Osteoblast (primary cell): ENCODE results near the gene ERMARD. TPM values are rescaled to one million over a fixed set of nuclear protein-coding genes. Genes with fewer than 3 reads are reported as not detected.
A peak's percentile ranks its signal among the peaks of the same experiment; 100 is the strongest.

ENCODE experiments used
- DNase-seq: peaks from one replicate; pipeline ENCODE4 v3.0.0; 2011; ENCODE audit warnings: low spot score, mixed read lengths; ENCODE audit not compliant: insufficient read length; ENCODE audit errors: missing footprints
- H2AFZ ChIP-seq: 2 replicates; pipeline ENCODE4 v1.6.0; 2011; ENCODE audit warnings: mild to moderate bottlenecking, low read length
- H3K27ac ChIP-seq: 2 replicates; pipeline ENCODE4 v1.5.1; 2011; ENCODE audit warnings: mild to moderate bottlenecking, low read depth, low read length, moderate library complexity
- H3K27me3 ChIP-seq: 2 replicates; pipeline ENCODE4 v1.6.0; 2012; ENCODE audit warnings: mild to moderate bottlenecking, control low read depth, inconsistent platforms, low read length, moderate library complexity; ENCODE audit not compliant: insufficient read depth
- H3K36me3 ChIP-seq: 2 replicates; pipeline ENCODE4 v1.5.1; 2011; ENCODE audit warnings: mild to moderate bottlenecking, low read length, control low read depth, moderate library complexity; ENCODE audit not compliant: insufficient read depth
- H3K4me1 ChIP-seq: 2 replicates; pipeline ENCODE4 v1.5.1; 2011; ENCODE audit warnings: mild to moderate bottlenecking, low read length, control low read depth, moderate library complexity; ENCODE audit not compliant: insufficient read depth
- H3K4me2 ChIP-seq: 2 replicates; pipeline ENCODE4 v1.6.0; 2011; ENCODE audit warnings: mild to moderate bottlenecking, low read length; ENCODE audit not compliant: insufficient read depth
- H3K4me3 ChIP-seq: fragments of 200-600 bp; sonication (generic); 3 replicates; pipeline ENCODE4 v1.5.1; 2012; ENCODE audit warnings: mild to moderate bottlenecking, low read length, inconsistent platforms; ENCODE audit not compliant: insufficient read depth
- H3K79me2 ChIP-seq: 2 replicates; pipeline ENCODE4 v1.6.0; 2012; ENCODE audit warnings: mild to moderate bottlenecking, low read length, control low read depth, inconsistent platforms; ENCODE audit not compliant: insufficient read depth
- H3K9me3 ChIP-seq: 2 replicates; pipeline ENCODE4 v1.5.1; 2011; ENCODE audit warnings: low read depth, low read length, control low read depth
- H4K20me1 ChIP-seq: 2 replicates; pipeline ENCODE4 v1.6.0; 2012; ENCODE audit warnings: mild to moderate bottlenecking, low read length, control low read depth; ENCODE audit not compliant: insufficient read depth
- total RNA-seq: library from RNA; depleted of rRNA; stranded (reverse); fragments of >200 nt; gene quantifications from 2 replicates; pipeline ENCODE4 v1.2.3, GENCODE V29; 2012
- TF ChIP-seq, protein P1 (sequence below): IDR thresholded peaks from 2 replicates; pipeline ENCODE4 v1.5.1; 2011; ENCODE audit warnings: mild to moderate bottlenecking, low read depth, low read length, moderate library complexity; ENCODE audit errors: extremely low read depth

ERMARD gene
- total RNA-seq, 1 donor: 21.4 TPM

DNA sequence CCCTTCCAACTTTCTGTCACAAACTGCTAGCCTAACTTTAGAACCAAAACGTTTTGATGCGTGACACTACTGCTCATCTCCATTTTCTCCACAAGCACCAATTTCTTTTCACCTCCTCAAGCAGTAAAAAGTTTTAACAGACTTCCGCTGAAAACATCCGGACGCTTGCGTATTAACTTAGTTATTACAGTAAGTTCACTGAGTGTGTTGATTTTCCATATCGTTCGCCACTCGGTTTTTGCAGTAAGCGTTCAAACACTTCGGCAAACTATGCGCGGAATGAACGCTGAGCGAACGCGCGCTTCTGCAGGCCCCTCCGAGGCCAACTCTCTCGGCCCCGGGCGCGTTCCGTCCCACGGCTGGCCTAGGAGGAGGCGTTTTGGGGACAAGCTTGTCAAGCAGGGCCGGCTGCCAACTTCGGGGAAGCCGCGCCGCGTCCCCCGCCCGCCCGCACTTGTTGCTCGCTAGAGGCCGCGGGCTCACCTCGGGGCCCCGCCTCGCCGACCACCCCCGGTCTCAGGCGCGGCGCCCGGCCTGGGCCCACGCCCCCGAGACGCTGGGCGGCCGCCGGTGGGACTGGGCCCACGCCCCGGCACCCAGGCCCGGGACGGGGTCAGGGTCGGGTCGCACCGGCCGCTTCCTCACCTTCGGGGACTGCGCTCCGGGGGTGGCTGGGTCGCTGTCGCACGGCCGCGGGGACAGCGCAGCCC lies 28.1 kb upstream of the ERMARD start:
- peaks cover 15% of the 10 kb centered on the region for H3K4me1 ChIP-seq
- peak; percentile 88 for DNase-seq
- peak overlapping the region; percentile 89 for H3K4me2 ChIP-seq
- peaks cover 19% of the 10 kb centered on the region for H4K20me1 ChIP-seq
- peak overlapping the region; percentile 89 for H2AFZ ChIP-seq
- no peaks in the 10 kb centered on the region for H3K9me3 ChIP-seq
- TF ChIP-seq, protein P1, sequence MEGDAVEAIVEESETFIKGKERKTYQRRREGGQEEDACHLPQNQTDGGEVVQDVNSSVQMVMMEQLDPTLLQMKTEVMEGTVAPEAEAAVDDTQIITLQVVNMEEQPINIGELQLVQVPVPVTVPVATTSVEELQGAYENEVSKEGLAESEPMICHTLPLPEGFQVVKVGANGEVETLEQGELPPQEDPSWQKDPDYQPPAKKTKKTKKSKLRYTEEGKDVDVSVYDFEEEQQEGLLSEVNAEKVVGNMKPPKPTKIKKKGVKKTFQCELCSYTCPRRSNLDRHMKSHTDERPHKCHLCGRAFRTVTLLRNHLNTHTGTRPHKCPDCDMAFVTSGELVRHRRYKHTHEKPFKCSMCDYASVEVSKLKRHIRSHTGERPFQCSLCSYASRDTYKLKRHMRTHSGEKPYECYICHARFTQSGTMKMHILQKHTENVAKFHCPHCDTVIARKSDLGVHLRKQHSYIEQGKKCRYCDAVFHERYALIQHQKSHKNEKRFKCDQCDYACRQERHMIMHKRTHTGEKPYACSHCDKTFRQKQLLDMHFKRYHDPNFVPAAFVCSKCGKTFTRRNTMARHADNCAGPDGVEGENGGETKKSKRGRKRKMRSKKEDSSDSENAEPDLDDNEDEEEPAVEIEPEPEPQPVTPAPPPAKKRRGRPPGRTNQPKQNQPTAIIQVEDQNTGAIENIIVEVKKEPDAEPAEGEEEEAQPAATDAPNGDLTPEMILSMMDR: no peak
- peak overlapping the region; percentile 90 for H3K4me3 ChIP-seq
- peak overlapping the region; percentile 84 for H3K27ac ChIP-seq
- H3K27me3 ChIP-seq: no peaks in the 10 kb centered on the region
- peaks cover 38% of the 10 kb centered on the region for H3K79me2 ChIP-seq
- peaks cover 5% of the 10 kb centered on the region for H3K36me3 ChIP-seq

DNA sequence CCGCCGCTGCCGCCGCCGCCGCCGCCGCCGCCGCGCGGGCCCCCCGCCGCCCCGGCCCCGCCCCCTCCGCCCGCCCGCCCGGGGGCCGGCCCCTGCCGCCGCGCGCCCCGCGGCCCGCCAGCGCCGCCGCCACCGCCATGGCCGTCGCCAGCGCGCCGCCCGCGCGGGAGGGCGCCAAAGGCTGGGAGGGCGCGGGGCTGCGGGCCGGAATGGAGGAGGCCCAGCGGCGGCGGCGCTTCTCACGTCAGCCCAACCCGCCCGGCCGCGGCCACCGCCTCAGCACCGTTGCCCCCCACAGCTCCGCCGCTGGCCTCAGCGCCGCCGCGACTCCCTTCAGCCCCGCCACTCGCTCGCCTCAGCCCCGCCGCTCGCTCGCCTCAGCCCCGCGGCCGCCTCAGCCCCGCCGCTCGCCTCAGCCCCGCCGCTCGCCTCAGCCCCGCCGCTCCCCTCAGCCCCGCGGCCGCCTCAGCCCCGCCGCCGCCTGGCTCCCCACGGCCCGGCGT lies 27.4 kb upstream of the ERMARD start:
- H3K79me2 ChIP-seq: peaks cover 35% of the 10 kb centered on the region
- no peaks in the 10 kb centered on the region for H3K9me3 ChIP-seq
- no peaks in the 10 kb centered on the region for H3K27me3 ChIP-seq
- H3K4me2 ChIP-seq: no peak overlapping the region
- TF ChIP-seq, protein P1: no peak
- peak overlapping the region; percentile 65 for H3K4me3 ChIP-seq
- peak; percentile 95 for DNase-seq
- H2AFZ ChIP-seq: no peak overlapping the region
- peaks cover 18% of the 10 kb centered on the region for H4K20me1 ChIP-seq
- peaks cover 3% of the 10 kb centered on the region for H3K36me3 ChIP-seq
- no peak overlapping the region for H3K27ac ChIP-seq
- peaks cover 15% of the 10 kb centered on the region for H3K4me1 ChIP-seq

DNA sequence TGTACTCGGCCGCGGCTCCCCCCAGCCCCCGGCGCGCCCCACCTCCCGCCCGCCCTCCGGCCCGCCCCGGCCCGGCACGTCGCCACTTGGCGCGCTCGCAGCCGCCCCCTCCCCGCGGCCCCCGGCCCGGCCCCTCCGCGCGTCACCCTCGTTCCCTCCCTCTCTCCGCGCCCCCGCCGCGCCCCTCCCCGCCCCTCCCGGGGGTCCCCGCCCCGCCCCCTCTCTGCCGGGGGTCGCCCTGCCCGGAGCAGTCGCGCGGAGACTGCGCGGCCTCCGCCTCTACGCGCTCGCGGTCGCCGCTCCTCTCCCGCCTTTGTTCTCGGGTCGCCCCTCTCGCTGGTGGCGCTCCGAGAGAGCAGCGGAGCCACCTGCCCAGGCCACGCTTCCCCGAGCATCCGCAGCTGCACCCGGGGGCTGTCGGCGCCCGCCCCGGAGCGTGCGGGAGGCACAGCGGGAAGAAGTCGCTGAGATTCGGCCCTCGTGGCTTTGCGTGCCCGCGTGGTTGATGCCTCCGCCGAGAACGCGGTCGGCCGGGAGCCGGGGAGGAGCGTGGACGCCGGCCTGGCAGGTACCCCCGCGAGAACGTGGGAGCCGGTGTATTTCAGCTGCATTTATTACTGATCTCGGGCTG lies 26.8 kb upstream of the ERMARD start, which contains the start of gene PHF10:
Gene PHF10, minus strand, starts transcription at position 7 of the 631 bp plus-strand sequence. CDS start 569 bp downstream, outside the sequence.
- peak within 1 kb of the TSS; percentile 89 for H3K4me2 ChIP-seq
- peaks cover 29% of the 10 kb centered on the region for H3K79me2 ChIP-seq
- peak; percentile 92 for DNase-seq
- H3K36me3 ChIP-seq: peaks cover 3% of the 10 kb centered on the region
- peaks cover 15% of the 10 kb centered on the region for H3K4me1 ChIP-seq
- peak within 1 kb of the TSS; percentile 90 for H3K4me3 ChIP-seq
- peaks cover 13% of the 10 kb centered on the region for H4K20me1 ChIP-seq
- peak within 1 kb of the TSS; percentile 89 for H2AFZ ChIP-seq
- TF ChIP-seq, protein P1: no peak
- no peaks in the 10 kb centered on the region for H3K27me3 ChIP-seq
- H3K27ac ChIP-seq: peak within 1 kb of the TSS; percentile 89
- no peaks in the 10 kb centered on the region for H3K9me3 ChIP-seq
